Measurements from ENCODE around the gene BCKDHB. TPM values are rescaled to one million over a fixed set of nuclear protein-coding genes. Genes with fewer than 3 reads are reported as not detected.

BCKDHB gene
- total RNA-seq, 1 experiment from 2014 or later, result 24.3 TPM

GRCh38 chr6:80276861-80277260, 170.4 kb downstream of the BCKDHB start (continued):
- TF ChIP-seq ZNF532 (CRISPR knock-in tag; IDR thresholded peaks at IDR 0.05; ENCODE audit: borderline replicate concordance), result no peak

GRCh38 chr6:80277501-80277900, 171.0 kb downstream of the BCKDHB start:
- H3K36me3 Mint-ChIP-seq, result no peaks in the 10 kb centered on the region
- ChIA-PET CTCF (no interaction called here), POLR2A (no interaction called here)
- DNase-seq (ENCODE audit: low spot score) (no peak), ATAC-seq (no peak)
- no peaks in the 10 kb centered on the region for H3K27me3 Mint-ChIP-seq (ENCODE audit: low read depth)
- no peaks in the 10 kb centered on the region for H3K4me1 Mint-ChIP-seq
- TF ChIP-seq MXD4 (CRISPR knock-in tag; IDR thresholded peaks at IDR 0.05; ENCODE audit: borderline replicate concordance) (no peak), KAT7 (CRISPR knock-in tag; IDR thresholded peaks at IDR 0.05; ENCODE audit: borderline replicate concordance) (no peak), ATF6 (CRISPR knock-in tag; IDR thresholded peaks at IDR 0.05) (no peak), TCF7 (CRISPR knock-in tag; IDR thresholded peaks at IDR 0.05; ENCODE audit: low read depth) (no peak), NFYB (CRISPR knock-in tag; conservative IDR thresholded peaks at IDR 0.05; ENCODE audit: low read depth) (no peak), NFATC4 (CRISPR knock-in tag; IDR thresholded peaks at IDR 0.05) (no peak), OVOL2 (CRISPR knock-in tag; IDR thresholded peaks at IDR 0.05; ENCODE audit: borderline replicate concordance) (no peak), NR1H2 (CRISPR knock-in tag; IDR thresholded peaks at IDR 0.05) (no peak), CDX4 (CRISPR knock-in tag; IDR thresholded peaks at IDR 0.05; ENCODE audit: borderline replicate concordance) (no peak), ZNF138 (CRISPR knock-in tag; conservative IDR thresholded peaks at IDR 0.05) (no peak), MYBL2 (CRISPR knock-in tag; IDR thresholded peaks at IDR 0.05) (no peak), PRDM15 (CRISPR knock-in tag; IDR thresholded peaks at IDR 0.05) (no peak), FOXJ3 (CRISPR knock-in tag; IDR thresholded peaks at IDR 0.05; ENCODE audit: borderline replicate concordance) (no peak), ZNF671 (CRISPR knock-in tag; IDR thresholded peaks at IDR 0.05) (no peak)
- TF ChIP-seq, protein P1, sequence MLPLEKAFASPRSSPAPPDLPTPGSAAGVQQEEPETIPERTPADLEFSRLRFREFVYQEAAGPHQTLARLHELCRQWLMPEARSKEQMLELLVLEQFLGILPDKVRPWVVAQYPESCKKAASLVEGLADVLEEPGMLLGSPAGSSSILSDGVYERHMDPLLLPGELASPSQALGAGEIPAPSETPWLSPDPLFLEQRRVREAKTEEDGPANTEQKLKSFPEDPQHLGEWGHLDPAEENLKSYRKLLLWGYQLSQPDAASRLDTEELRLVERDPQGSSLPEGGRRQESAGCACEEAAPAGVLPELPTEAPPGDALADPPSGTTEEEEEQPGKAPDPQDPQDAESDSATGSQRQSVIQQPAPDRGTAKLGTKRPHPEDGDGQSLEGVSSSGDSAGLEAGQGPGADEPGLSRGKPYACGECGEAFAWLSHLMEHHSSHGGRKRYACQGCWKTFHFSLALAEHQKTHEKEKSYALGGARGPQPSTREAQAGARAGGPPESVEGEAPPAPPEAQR (CRISPR knock-in tag; IDR thresholded peaks at IDR 0.05), result no peak
- TF ChIP-seq, protein P2, sequence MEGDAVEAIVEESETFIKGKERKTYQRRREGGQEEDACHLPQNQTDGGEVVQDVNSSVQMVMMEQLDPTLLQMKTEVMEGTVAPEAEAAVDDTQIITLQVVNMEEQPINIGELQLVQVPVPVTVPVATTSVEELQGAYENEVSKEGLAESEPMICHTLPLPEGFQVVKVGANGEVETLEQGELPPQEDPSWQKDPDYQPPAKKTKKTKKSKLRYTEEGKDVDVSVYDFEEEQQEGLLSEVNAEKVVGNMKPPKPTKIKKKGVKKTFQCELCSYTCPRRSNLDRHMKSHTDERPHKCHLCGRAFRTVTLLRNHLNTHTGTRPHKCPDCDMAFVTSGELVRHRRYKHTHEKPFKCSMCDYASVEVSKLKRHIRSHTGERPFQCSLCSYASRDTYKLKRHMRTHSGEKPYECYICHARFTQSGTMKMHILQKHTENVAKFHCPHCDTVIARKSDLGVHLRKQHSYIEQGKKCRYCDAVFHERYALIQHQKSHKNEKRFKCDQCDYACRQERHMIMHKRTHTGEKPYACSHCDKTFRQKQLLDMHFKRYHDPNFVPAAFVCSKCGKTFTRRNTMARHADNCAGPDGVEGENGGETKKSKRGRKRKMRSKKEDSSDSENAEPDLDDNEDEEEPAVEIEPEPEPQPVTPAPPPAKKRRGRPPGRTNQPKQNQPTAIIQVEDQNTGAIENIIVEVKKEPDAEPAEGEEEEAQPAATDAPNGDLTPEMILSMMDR (IDR thresholded peaks at IDR 0.05), result no peak
- TF ChIP-seq, protein P3, sequence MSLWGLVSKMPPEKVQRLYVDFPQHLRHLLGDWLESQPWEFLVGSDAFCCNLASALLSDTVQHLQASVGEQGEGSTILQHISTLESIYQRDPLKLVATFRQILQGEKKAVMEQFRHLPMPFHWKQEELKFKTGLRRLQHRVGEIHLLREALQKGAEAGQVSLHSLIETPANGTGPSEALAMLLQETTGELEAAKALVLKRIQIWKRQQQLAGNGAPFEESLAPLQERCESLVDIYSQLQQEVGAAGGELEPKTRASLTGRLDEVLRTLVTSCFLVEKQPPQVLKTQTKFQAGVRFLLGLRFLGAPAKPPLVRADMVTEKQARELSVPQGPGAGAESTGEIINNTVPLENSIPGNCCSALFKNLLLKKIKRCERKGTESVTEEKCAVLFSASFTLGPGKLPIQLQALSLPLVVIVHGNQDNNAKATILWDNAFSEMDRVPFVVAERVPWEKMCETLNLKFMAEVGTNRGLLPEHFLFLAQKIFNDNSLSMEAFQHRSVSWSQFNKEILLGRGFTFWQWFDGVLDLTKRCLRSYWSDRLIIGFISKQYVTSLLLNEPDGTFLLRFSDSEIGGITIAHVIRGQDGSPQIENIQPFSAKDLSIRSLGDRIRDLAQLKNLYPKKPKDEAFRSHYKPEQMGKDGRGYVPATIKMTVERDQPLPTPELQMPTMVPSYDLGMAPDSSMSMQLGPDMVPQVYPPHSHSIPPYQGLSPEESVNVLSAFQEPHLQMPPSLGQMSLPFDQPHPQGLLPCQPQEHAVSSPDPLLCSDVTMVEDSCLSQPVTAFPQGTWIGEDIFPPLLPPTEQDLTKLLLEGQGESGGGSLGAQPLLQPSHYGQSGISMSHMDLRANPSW (CRISPR knock-in tag; conservative IDR thresholded peaks at IDR 0.05; ENCODE audit: low read depth), result no peak
- no peak overlapping the region for H3K27ac Mint-ChIP-seq
- H3K4me3 Mint-ChIP-seq, result no peak overlapping the region
- H3K9me3 Mint-ChIP-seq, result no peaks in the 10 kb centered on the region

All from WTC11 (cell line).